ENCODE data around the gene ARTN. TPM values are rescaled to one million over a fixed set of nuclear protein-coding genes. Genes with fewer than 3 reads are reported as not detected.

The ARTN gene
- total RNA-seq, 1 donor: not detected

DNA sequence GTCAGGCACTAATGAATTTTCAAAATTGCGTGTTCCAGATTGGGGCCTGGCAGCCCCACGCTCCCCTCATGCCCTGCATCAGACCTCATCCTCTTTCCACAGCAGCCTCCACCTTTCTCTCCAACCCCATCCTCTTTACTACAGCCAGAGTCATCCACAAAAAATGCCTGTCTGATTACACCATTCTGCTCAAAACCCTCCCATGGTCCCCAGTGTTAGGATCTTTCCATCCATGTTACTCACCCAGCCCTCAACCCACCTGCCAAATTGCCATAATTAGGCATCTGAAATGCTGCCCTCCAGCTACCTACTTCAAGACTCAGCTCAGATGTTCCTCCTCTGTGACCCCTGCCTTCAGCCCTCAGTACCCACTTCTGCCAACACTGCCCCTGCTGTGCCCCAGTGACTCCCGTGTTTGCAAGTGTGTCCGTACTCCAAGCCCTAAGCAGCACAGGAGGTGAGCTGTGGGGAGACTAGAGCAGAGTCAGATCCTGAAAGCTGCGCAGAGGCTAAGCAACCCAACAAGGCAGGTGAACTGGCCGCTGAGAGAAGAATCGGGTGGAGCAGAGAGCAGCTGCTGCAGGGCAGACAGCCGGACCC is 715 bp upstream of the ARTN start:
- Histone ChIP-seq H3K4me3 (ENCODE audit: insufficient read depth, low read length) (peak overlapping the region; percentile 69), H3K4me1 (ENCODE audit: insufficient read depth, low read length) (peaks cover 20% of the 10 kb centered on the region), H2AFZ (ENCODE audit: low read length) (peak overlapping the region; percentile 24), H3K27me3 (ENCODE audit: insufficient read depth, low read length) (no peaks in the 10 kb centered on the region), H3K79me2 (ENCODE audit: insufficient read depth, low read length) (no peaks in the 10 kb centered on the region), H4K20me1 (ENCODE audit: insufficient read depth, low read length) (peaks cover 8% of the 10 kb centered on the region), H3K4me2 (ENCODE audit: insufficient read depth, low read length) (peak overlapping the region; percentile 70), H3K9me3 (ENCODE audit: low read depth, low read length) (peaks cover 3% of the 10 kb centered on the region), H3K36me3 (ENCODE audit: insufficient read depth, low read length) (peaks cover 11% of the 10 kb centered on the region), H3K27ac (ENCODE audit: low read depth, low read length) (no peak overlapping the region)
- TF ChIP-seq, protein P1, sequence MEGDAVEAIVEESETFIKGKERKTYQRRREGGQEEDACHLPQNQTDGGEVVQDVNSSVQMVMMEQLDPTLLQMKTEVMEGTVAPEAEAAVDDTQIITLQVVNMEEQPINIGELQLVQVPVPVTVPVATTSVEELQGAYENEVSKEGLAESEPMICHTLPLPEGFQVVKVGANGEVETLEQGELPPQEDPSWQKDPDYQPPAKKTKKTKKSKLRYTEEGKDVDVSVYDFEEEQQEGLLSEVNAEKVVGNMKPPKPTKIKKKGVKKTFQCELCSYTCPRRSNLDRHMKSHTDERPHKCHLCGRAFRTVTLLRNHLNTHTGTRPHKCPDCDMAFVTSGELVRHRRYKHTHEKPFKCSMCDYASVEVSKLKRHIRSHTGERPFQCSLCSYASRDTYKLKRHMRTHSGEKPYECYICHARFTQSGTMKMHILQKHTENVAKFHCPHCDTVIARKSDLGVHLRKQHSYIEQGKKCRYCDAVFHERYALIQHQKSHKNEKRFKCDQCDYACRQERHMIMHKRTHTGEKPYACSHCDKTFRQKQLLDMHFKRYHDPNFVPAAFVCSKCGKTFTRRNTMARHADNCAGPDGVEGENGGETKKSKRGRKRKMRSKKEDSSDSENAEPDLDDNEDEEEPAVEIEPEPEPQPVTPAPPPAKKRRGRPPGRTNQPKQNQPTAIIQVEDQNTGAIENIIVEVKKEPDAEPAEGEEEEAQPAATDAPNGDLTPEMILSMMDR (IDR thresholded peaks at IDR 0.05; ENCODE audit: extremely low read depth, low read depth, low read length): no peak
- DNase-seq (ENCODE audit: insufficient read length, low spot score, missing footprints): peak; percentile 95

GRCh38 chr1:43934101-43934985 is 742 bp downstream of the ARTN start:
- peaks cover 3% of the 10 kb centered on the region for H3K9me3 ChIP-seq (ENCODE audit: low read depth, low read length)
- H3K27ac ChIP-seq (ENCODE audit: low read depth, low read length): no peak overlapping the region
- H3K36me3 ChIP-seq (ENCODE audit: insufficient read depth, low read length): peaks cover 11% of the 10 kb centered on the region
- H3K79me2 ChIP-seq (ENCODE audit: insufficient read depth, low read length): no peaks in the 10 kb centered on the region
- no peak overlapping the region for H2AFZ ChIP-seq (ENCODE audit: low read length)
- H3K4me1 ChIP-seq (ENCODE audit: insufficient read depth, low read length): peaks cover 20% of the 10 kb centered on the region
- peak overlapping the region; percentile 69 for H3K4me3 ChIP-seq (ENCODE audit: insufficient read depth, low read length)
- peaks cover 8% of the 10 kb centered on the region for H4K20me1 ChIP-seq (ENCODE audit: insufficient read depth, low read length)
- H3K27me3 ChIP-seq (ENCODE audit: insufficient read depth, low read length): no peaks in the 10 kb centered on the region
- TF ChIP-seq, protein P1 (IDR thresholded peaks at IDR 0.05; ENCODE audit: extremely low read depth, low read depth, low read length): peak; percentile 84
- H3K4me2 ChIP-seq (ENCODE audit: insufficient read depth, low read length): peak overlapping the region; percentile 70
- DNase-seq (ENCODE audit: insufficient read length, low spot score, missing footprints): peak; percentile 98

- Histone ChIP-seq H4K20me1 (ENCODE audit: insufficient read depth, low read length) (peaks cover 8% of the 10 kb centered on the region), H3K27ac (ENCODE audit: low read depth, low read length) (no peak overlapping the region), H3K4me3 (ENCODE audit: insufficient read depth, low read length) (no peak overlapping the region), H3K27me3 (ENCODE audit: insufficient read depth, low read length) (no peaks in the 10 kb centered on the region), H3K9me3 (ENCODE audit: low read depth, low read length) (no peaks in the 10 kb centered on the region), H3K4me1 (ENCODE audit: insufficient read depth, low read length) (peaks cover 20% of the 10 kb centered on the region), H3K36me3 (ENCODE audit: insufficient read depth, low read length) (peaks cover 6% of the 10 kb centered on the region), H2AFZ (ENCODE audit: low read length) (no peak overlapping the region), H3K79me2 (ENCODE audit: insufficient read depth, low read length) (no peaks in the 10 kb centered on the region), H3K4me2 (ENCODE audit: insufficient read depth, low read length) (no peak overlapping the region)
- no peak for DNase-seq (ENCODE audit: insufficient read length, low spot score, missing footprints)
- TF ChIP-seq, protein P1 (IDR thresholded peaks at IDR 0.05; ENCODE audit: extremely low read depth, low read depth, low read length): no peak
Observed at GRCh38 chr1:43934986-43935324, 1.4 kb downstream of the ARTN start.
